A549 (cell line): ENCODE results near the gene BEND7. TPM values are rescaled to one million over a fixed set of nuclear protein-coding genes. Genes with fewer than 3 reads are reported as not detected.

Source experiments
- ATAC-seq, 2 experiments: fragments of 200-7000 bp in 1 of 2; fragments of >200 bp in 1 of 2; cut with Nextera tagmentation in 1 of 2; cut with Tn5 transposase in 1 of 2; 3 replicates each; pipeline versions ENCODE4 v1.8.0 to v1.9.1; 2018 to 2020; ENCODE audit warnings: mild to moderate bottlenecking in 1 of 2, moderate library complexity in 1 of 2
- CTCF ChIA-PET: fragments of 300-600 bp; sonication (Branson Sonifier 250); formaldehyde crosslinking; extraction: SDS; loops from one replicate; lab custom pipeline; 2021; ENCODE audit warnings: antibody characterized with exemption, inconsistent platforms; lab: Yijun Ruan, JAX
- POLR2A ChIA-PET: fragments of 350-600 bp; formaldehyde crosslinking; extraction: SDS; loops from one replicate; lab custom pipeline; 2021; ENCODE audit warnings: antibody characterized with exemption, inconsistent platforms; lab: Yijun Ruan, JAX
- DNase-seq, 2 experiments: peaks; one replicate each; pipeline versions ENCODE4 v3.0.0 to v3.0.0-alpha.2; 2011 to 2016; ENCODE audit warnings: low read depth in 1 of 2, low spot score in 1 of 2
- FAIRE-seq: peaks from 2 replicates; lab custom pipeline; 2011; peaks lifted over from hg19 to GRCh38; lab: Jason Lieb, UNC
- H3K27ac ChIP-seq, 2 experiments: fragments of >200 bp; sonication (Bioruptor Twin); formaldehyde crosslinking; 3 replicates each; pipeline ENCODE4 v1.5.1; 2016 to 2017
- H3K4me1 ChIP-seq: fragments of >200 bp; sonication (Bioruptor Twin); formaldehyde crosslinking; 3 replicates; pipeline ENCODE4 v1.6.1; 2016
- H3K4me2 ChIP-seq: fragments of >200 bp; sonication (Bioruptor Twin); formaldehyde crosslinking; 3 replicates; pipeline ENCODE4 v1.6.1; 2016
- H3K4me3 ChIP-seq: fragments of >200 bp; sonication (Bioruptor Twin); formaldehyde crosslinking; 3 replicates; pipeline ENCODE4 v1.5.1; 2016
- H3K9me3 ChIP-seq: fragments of >200 bp; sonication (Bioruptor Twin); formaldehyde crosslinking; 3 replicates; pipeline ENCODE4 v1.6.1; 2016
- CBX2 ChIP-seq: fragments of 200-600 bp; sonication (generic); IDR thresholded peaks from 2 replicates; pipeline ENCODE4 v1.6.1; 2016; ENCODE audit warnings: low read depth, mild to moderate bottlenecking, borderline replicate concordance
- CBX8 ChIP-seq: fragments of 200-600 bp; sonication (generic); IDR thresholded peaks from 2 replicates; pipeline ENCODE4 v1.6.1; 2016
- CHD2 ChIP-seq: fragments of 150-350 bp; IDR thresholded peaks from 2 replicates; pipeline ENCODE4 v1.6.1; 2014; ENCODE audit warnings: low read length; ENCODE audit not compliant: partially characterized antibody
- CHD4 ChIP-seq: fragments of 200-600 bp; sonication (generic); IDR thresholded peaks from 2 replicates; pipeline ENCODE4 v1.6.1; 2016; ENCODE audit warnings: antibody characterized with exemption, mild to moderate bottlenecking, borderline replicate concordance
- EHMT2 ChIP-seq: fragments of 200-600 bp; sonication (generic); IDR thresholded peaks from 2 replicates; pipeline ENCODE4 v1.6.1; 2016; ENCODE audit warnings: antibody characterized with exemption, low read depth, mild to moderate bottlenecking, moderate library complexity
- ESRRA ChIP-seq: fragments of 150-350 bp; IDR thresholded peaks from 2 replicates; pipeline ENCODE4 v1.6.1; 2014; ENCODE audit warnings: mild to moderate bottlenecking, low read length, borderline replicate concordance
- FOSB ChIP-seq: fragments of 250-450 bp; sonication (Bioruptor Pico); IDR thresholded peaks from 2 replicates; pipeline ENCODE4 v1.5.0; 2020; ENCODE audit warnings: mild to moderate bottlenecking, moderate library complexity
- FOSL2 ChIP-seq, 2 experiments: fragments of 450-650 bp in 1 of 2; fragments of >200 bp in 1 of 2; sonication (Bioruptor Twin) in 1 of 2; formaldehyde crosslinking; IDR thresholded peaks; 2 replicates each; pipeline versions ENCODE4 v1.5.0 to v1.6.1; 2016 to 2020; ENCODE audit warnings: mild to moderate bottlenecking in 1 of 2, moderate library complexity in 1 of 2
- FOXS1 ChIP-seq: fragments of 250-450 bp; sonication (Bioruptor Pico); IDR thresholded peaks from 2 replicates; pipeline ENCODE4 v1.5.0; 2020; ENCODE audit warnings: mild to moderate bottlenecking, moderate library complexity
- HEYL ChIP-seq: fragments of 250-450 bp; sonication (Bioruptor Pico); IDR thresholded peaks from 2 replicates; pipeline ENCODE4 v1.8.0; 2021; ENCODE audit warnings: mild to moderate bottlenecking, moderate library complexity
- JUN ChIP-seq, 2 experiments: fragments of >200 bp; sonication (Bioruptor Twin); formaldehyde crosslinking; IDR thresholded peaks; 2 replicates in 1 of 2; 3 replicates in 1 of 2; pipeline ENCODE4 v1.6.1; 2016 to 2017
- KDM5A ChIP-seq: fragments of 200-600 bp; sonication (generic); IDR thresholded peaks from 2 replicates; pipeline ENCODE4 v1.6.1; 2016; ENCODE audit warnings: antibody characterized with exemption, mild to moderate bottlenecking
- MYC ChIP-seq: IDR thresholded peaks from 2 replicates; pipeline ENCODE4 v1.6.1; 2012; ENCODE audit warnings: mild to moderate bottlenecking, inconsistent platforms, low read length, improper control_type of control experiment, borderline replicate concordance
- NFE2L2 ChIP-seq: fragments of 150-350 bp; conservative IDR thresholded peaks from 2 replicates; pipeline ENCODE4 v1.6.1; 2014; ENCODE audit warnings: low read length
- NPAS2 ChIP-seq: fragments of 250-450 bp; sonication (Bioruptor Pico); IDR thresholded peaks from 2 replicates; pipeline ENCODE4 v1.8.0; 2022; ENCODE audit warnings: mild to moderate bottlenecking, moderate library complexity, borderline replicate concordance
- POLR2A ChIP-seq: IDR thresholded peaks from 2 replicates; pipeline ENCODE4 v1.6.1; 2012; ENCODE audit warnings: mild to moderate bottlenecking, low read length
- RAD21 ChIP-seq, 2 experiments: fragments of >200 bp in 1 of 2; sonication (Bioruptor Twin) in 1 of 2; formaldehyde crosslinking in 1 of 2; IDR thresholded peaks in 1 of 2; conservative IDR thresholded peaks in 1 of 2; 2 replicates in 1 of 2; 3 replicates in 1 of 2; pipeline ENCODE4 v1.6.1; 2012 to 2018; ENCODE audit warnings: inconsistent platforms in 1 of 2
- RARB ChIP-seq: fragments of 250-450 bp; sonication (Bioruptor Pico); IDR thresholded peaks from 2 replicates; pipeline ENCODE4 v1.8.0; 2021; ENCODE audit warnings: mild to moderate bottlenecking, moderate library complexity
- RNF2 ChIP-seq: fragments of 200-600 bp; sonication (generic); IDR thresholded peaks from 2 replicates; pipeline ENCODE4 v1.6.1; 2016; ENCODE audit warnings: low read depth, mild to moderate bottlenecking, antibody characterized with exemption, moderate library complexity, borderline replicate concordance
- SREBF2 ChIP-seq: fragments of 450-650 bp; IDR thresholded peaks from 2 replicates; pipeline ENCODE4 v1.6.1; 2014; ENCODE audit warnings: mild to moderate bottlenecking, moderate library complexity
- TP53 ChIP-seq: fragments of 250-450 bp; sonication (Bioruptor Pico); IDR thresholded peaks from 2 replicates; pipeline ENCODE4 v1.5.0; 2021; ENCODE audit warnings: mild to moderate bottlenecking, moderate library complexity
- ZC3H11A ChIP-seq: fragments of 450-650 bp; IDR thresholded peaks from 2 replicates; pipeline ENCODE4 v1.6.1; 2014; ENCODE audit warnings: antibody characterized with exemption, mild to moderate bottlenecking
- ZSCAN20 ChIP-seq: fragments of 250-450 bp; sonication (Bioruptor Pico); IDR thresholded peaks from 2 replicates; pipeline ENCODE4 v1.8.0; 2022; ENCODE audit warnings: mild to moderate bottlenecking, moderate library complexity
- WGBS: methylation state at CpG from one replicate; pipeline ENCODE4 v1.1.6; 2017; ENCODE audit errors: missing lambda C conversion rate; 5-methylcytosine and 5-hydroxymethylcytosine counted together
- polyA plus RNA-seq, 4 experiments: library from polyadenylated mRNA; depleted of rRNA in 3 of 4; stranded (reverse); fragments of >200 nt; fragmentation: RNase III in 1 of 4; extraction: RNeasy Plus Mini Kit Qiagen cat#74134 plus additional on column Dnase treatment in 1 of 4; gene quantifications; 2 replicates in 3 of 4; 3 replicates in 1 of 4; pipeline ENCODE4 v1.2.3, GENCODE V29; 2011 to 2017
- TF ChIP-seq, protein P1 (sequence below): fragments of 450-650 bp; IDR thresholded peaks from 2 replicates; pipeline ENCODE4 v1.6.1; 2014; ENCODE audit warnings: antibody characterized with exemption
- TF ChIP-seq, protein P2 (sequence below): fragments of 250-450 bp; sonication (Bioruptor Pico); IDR thresholded peaks from 2 replicates; pipeline ENCODE4 v1.5.0; 2020; ENCODE audit warnings: low read depth, mild to moderate bottlenecking, moderate library complexity
- TF ChIP-seq, protein P3 (sequence below): IDR thresholded peaks from 2 replicates; pipeline ENCODE4 v1.6.1; 2012; ENCODE audit warnings: low read depth, borderline replicate concordance

The BEND7 gene
- polyA plus RNA-seq, 2 of the 4 experiments (the other 2 are of a cell fraction): 7.9 to 12.2 TPM

DNA sequence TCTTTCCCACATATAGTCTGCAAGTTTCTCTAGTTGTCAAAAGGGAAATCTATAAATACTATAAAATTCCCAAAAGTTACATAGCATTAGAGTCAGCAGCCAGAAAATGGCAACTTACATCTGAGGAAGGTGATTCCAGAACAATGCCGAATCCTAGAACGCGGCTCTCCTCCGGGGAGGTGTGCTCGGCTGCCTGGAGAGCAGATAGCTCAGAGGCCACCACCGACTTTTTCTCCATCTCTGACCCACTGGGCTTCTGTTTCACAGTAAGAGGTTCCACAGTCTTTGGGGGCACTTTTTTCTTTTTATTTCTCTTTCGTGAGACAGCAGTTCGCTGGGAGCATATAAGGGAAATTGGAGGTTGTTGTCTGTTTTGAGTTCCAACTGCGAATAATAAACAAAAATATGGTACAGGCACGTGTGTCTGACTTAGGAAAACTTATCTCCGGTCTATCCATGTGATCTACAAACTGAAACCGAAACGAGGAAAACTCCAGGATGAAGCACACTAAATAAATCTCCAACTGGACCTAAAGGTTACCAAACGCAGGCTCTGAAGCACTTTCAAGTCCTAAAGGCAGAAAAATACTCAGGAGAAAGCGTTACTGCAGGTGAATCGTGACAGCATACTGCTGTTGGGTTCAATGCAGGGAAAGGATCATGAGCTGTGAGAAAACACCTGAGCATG lies 36.2 kb downstream of the BEND7 start:
- POLR2A ChIA-PET: no interaction called here
- ATAC-seq (no peak), FAIRE-seq (no peak), DNase-seq (no peak)
- no peak overlapping the region for H3K27ac ChIP-seq
- no peaks in the 10 kb centered on the region for H3K9me3 ChIP-seq
- CTCF ChIA-PET: no interaction called here
- 78% methylated on average over 16 of the region's 16 CpGs for WGBS
- H3K4me1 ChIP-seq: no peaks in the 10 kb centered on the region
- no peak overlapping the region for H3K4me2 ChIP-seq
- no peak for TF ChIP-seq NPAS2 (CRISPR knock-in tag)
- no peak for TF ChIP-seq CHD4
- TF ChIP-seq MYC: no peak
- TF ChIP-seq SREBF2: no peak
- TF ChIP-seq RAD21 (conservative IDR thresholded peaks at IDR 0.05 in 1 of 2, IDR thresholded peaks at IDR 0.05 in 1 of 2): no peak
- no peak for TF ChIP-seq POLR2A
- no peak for TF ChIP-seq TP53 (CRISPR knock-in tag)
- TF ChIP-seq HEYL (CRISPR knock-in tag): no peak
- no peak for TF ChIP-seq ZC3H11A
- no peak overlapping the region for H3K4me3 ChIP-seq

DNA sequence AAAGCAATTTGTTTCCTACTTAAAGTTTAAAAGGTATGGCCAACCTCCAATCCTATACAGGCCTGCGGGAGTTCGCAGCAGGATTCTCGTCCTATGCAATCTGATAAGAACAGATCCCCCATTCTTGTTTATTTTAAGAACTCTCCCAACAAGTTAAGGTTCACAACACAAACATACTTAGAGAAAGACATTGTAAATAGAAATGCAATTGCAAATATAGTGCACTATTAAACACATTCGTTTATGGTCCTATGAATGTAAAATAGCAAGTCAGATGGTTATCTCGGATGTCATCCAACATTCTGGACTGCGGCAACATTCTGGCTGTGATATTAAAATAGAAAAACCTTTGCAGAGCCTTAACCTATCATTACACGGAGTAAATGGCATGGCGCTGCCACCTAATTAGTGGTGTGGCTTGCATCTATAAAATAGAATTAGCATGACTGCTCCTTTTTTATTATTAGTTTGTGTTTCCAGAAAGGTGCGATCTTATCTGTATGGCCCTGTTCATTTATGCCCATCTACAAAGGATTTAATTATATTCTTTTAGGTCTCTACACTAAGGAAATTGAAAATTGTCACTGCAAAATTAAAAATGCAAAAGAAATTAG lies 37.0 kb downstream of the BEND7 start:
- DNase-seq: no peak
- no peak for FAIRE-seq
- Histone ChIP-seq H3K4me2 (no peak overlapping the region), H3K9me3 (no peaks in the 10 kb centered on the region), H3K4me3 (no peak overlapping the region), H3K27ac (no peak overlapping the region), H3K4me1 (no peaks in the 10 kb centered on the region)
- CTCF ChIA-PET: interaction anchor here (0.6 to 0.7 kb wide), 2 partner anchors 10 to 22 kb away, joined by 3 to 4 read pairs; no protein-coding TSS in a partner anchor
- POLR2A ChIA-PET: no interaction called here
- ATAC-seq: no peak
- WGBS: 85% methylated on average over 9 of the region's 9 CpGs
- TF ChIP-seq ESRRA (no peak), ZSCAN20 (CRISPR knock-in tag) (no peak), HEYL (CRISPR knock-in tag) (no peak), ZC3H11A (no peak), JUN (IDR thresholded peaks at IDR 0.05) (no peak), FOSB (CRISPR knock-in tag) (no peak), CBX2 (no peak), KDM5A (no peak), FOSL2 (IDR thresholded peaks at IDR 0.05) (no peak), FOSL2 (CRISPR knock-in tag; IDR thresholded peaks at IDR 0.05) (no peak), CHD2 (no peak), SREBF2 (no peak), EHMT2 (no peak), RARB (no peak), FOXS1 (CRISPR knock-in tag) (no peak)
- TF ChIP-seq, protein P1, sequence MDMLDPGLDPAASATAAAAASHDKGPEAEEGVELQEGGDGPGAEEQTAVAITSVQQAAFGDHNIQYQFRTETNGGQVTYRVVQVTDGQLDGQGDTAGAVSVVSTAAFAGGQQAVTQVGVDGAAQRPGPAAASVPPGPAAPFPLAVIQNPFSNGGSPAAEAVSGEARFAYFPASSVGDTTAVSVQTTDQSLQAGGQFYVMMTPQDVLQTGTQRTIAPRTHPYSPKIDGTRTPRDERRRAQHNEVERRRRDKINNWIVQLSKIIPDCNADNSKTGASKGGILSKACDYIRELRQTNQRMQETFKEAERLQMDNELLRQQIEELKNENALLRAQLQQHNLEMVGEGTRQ: no peak
- TF ChIP-seq, protein P2, sequence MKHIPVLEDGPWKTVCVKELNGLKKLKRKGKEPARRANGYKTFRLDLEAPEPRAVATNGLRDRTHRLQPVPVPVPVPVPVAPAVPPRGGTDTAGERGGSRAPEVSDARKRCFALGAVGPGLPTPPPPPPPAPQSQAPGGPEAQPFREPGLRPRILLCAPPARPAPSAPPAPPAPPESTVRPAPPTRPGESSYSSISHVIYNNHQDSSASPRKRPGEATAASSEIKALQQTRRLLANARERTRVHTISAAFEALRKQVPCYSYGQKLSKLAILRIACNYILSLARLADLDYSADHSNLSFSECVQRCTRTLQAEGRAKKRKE (CRISPR knock-in tag): no peak

DNA sequence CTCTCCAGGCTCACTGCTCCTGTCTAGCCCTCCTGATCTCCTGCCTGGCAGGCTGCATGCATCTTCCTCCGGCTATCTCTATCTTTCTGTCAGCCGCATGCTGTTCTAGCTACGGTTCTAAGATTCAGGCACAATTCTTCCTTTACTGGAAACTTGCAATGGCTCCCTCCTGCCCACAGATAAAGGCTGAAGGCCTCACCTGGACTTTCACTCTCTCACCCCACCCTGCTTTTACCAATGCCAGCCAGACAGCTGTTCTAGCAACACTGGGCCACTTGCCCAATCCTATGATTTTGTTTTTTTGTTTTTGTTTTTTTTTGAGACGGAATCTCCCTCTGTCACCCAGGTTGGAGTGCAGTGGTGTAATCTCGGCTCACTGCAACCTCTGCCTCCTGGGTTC lies 38.3 kb downstream of the BEND7 start:
- WGBS: 95% methylated on average over 5 of the region's 5 CpGs
- DNase-seq: no peak
- no peak for ATAC-seq
- no peak for FAIRE-seq
- H3K4me2 ChIP-seq: no peak overlapping the region
- no peak for TF ChIP-seq ESRRA
- TF ChIP-seq NFE2L2: no peak
- TF ChIP-seq TP53 (CRISPR knock-in tag): no peak
- TF ChIP-seq, protein P1: no peak
- TF ChIP-seq, protein P3, sequence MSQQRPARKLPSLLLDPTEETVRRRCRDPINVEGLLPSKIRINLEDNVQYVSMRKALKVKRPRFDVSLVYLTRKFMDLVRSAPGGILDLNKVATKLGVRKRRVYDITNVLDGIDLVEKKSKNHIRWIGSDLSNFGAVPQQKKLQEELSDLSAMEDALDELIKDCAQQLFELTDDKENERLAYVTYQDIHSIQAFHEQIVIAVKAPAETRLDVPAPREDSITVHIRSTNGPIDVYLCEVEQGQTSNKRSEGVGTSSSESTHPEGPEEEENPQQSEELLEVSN: no peak
- no peak for TF ChIP-seq RNF2
- no peak for TF ChIP-seq JUN (IDR thresholded peaks at IDR 0.05)
- no peak for TF ChIP-seq CBX8
- TF ChIP-seq ZC3H11A: no peak
- TF ChIP-seq NPAS2 (CRISPR knock-in tag): no peak
- TF ChIP-seq POLR2A: no peak
- TF ChIP-seq FOSB (CRISPR knock-in tag): no peak
- TF ChIP-seq MYC: no peak
- TF ChIP-seq, all 56 proteins: peak for 0
- CTCF ChIA-PET: interaction anchor here (0.6 to 1.5 kb wide), 4 partner anchors 14 to 86 kb away, joined by 3 to 4 read pairs (median 4); no protein-coding TSS in a partner anchor
- Histone ChIP-seq H3K27ac (no peak overlapping the region), H3K4me3 (no peak overlapping the region), H3K9me3 (no peaks in the 10 kb centered on the region), H3K4me1 (no peaks in the 10 kb centered on the region)
- POLR2A ChIA-PET: no interaction called here
